Stimulated activated CD4-positive, alpha-beta T cell treated with anti-CD3 and anti-CD28 coated beads, Interleukin-4, amount 100 ng/mL, for 1 hour (primary cell): ENCODE measurements around the gene CROCC.
"Not testable (repeated sequence)": the region's sequence is repeated elsewhere in the genome, so short reads cannot be mapped to it uniquely, and the experiment has no call there.

Source experiments
- DNase-seq: peaks from one replicate; pipeline ENCODE4 v3.0.0-alpha.2; 2020

Gene CROCC

DNA sequence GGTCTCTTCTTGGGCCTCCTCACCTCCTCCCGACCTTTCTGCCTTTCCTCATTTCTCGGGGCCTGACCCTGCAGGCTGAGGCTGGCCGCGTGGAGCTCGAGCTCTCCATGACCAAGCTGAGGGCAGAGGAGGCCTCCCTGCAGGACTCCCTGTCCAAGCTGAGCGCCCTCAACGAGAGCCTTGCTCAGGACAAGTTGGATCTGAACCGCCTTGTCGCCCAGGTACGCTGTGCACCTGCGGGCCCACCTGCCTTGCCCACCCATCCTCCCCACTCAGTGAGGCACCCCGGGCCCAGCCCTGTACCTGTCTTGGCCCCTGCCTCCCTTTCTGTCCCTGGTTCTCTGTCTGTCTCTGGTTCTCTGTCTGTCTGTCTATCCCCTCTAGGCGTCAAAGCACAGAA lies 24.5 kb downstream of the CROCC start:
- DNase-seq: not testable (repeated sequence)

DNA sequence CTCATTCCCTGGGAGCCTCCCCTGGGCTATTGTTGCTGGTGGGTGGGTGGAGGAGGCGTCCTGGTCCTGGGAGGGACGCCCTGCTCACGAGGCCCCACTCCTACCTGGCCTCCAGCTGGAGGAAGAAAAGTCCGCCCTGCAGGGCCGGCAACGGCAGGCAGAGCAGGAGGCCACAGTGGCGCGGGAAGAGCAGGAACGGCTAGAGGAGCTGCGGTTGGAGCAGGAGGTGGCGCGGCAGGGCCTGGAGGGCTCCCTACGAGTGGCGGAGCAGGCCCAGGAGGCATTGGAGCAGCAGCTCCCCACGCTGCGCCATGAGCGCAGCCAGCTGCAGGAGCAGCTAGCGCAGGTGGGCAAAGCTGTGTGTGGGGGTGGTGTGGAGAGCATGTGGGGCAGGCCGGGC lies 24.9 kb downstream of the CROCC start:
- no peak for DNase-seq

DNA sequence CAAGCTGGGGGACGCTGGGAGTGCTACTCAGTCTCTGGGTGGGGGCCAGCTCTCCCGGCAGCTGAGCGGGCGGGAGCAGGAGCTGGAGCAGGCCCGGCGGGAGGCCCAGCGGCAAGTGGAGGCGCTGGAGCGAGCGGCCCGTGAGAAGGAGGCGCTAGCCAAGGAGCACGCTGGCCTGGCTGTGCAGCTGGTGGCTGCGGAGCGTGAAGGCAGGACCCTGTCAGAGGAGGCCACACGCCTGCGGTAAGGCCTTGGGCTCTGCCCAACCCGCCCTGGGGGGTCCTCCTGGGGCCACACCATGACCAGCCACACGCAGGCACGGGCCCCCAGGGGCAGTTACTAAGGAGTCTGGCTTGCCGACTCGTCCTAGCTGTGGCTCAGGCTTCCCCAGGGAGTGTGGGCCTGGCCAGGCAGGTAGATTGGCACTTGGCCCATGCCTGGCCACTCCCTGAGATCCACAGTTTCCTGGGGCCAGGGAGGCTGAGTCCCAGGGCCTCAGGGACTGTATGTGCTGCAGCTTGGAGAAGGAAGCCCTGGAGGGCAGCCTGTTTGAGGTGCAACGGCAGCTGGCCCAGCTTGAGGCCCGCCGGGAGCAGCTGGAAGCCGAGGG lies 26.7 kb downstream of the CROCC start:
- DNase-seq: not testable (repeated sequence)

DNA sequence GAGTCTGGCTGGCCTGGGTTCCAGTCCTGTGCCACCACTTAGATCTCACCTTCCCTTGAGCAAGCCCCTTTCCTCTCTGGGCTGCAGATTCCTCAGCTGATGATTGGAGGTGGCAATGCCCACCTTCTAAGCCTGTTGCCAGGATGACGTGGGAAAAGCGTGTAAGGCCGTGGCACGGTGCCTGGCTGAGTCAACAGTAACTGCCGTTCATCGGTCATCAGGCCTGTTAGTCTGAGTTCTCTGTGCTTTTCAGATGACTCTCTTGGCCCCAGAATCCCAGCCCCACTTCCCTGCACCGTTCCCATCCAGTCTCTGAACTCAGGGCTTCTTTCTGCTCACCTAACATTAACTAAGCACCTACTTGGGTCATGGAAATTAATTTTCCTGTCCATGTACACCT lies 27.3 kb downstream of the CROCC start:
- DNase-seq: not testable (repeated sequence)

GRCh38 chr1:16952376-16952775 lies 30.6 kb downstream of the CROCC start:
- not testable (repeated sequence) for DNase-seq

- DNase-seq: no peak
Measured at GRCh38 chr1:16954579-16954978, 32.8 kb downstream of the CROCC start.

DNA sequence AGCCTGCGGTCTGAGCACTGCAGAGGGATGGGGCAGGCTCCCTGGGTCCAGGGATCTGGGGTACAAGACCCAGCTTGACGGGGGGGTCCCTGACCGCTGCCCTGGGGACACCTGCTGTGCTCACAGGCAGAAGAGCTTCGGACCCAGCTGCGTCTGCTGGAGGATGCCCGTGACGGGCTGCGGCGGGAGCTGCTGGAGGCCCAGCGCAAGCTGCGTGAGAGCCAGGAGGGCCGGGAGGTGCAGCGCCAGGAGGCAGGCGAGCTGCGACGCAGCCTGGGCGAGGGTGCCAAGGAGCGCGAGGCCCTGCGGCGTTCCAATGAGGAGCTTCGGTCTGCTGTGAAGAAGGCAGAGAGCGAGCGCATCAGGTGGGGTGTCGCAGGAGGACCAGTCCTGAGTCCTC lies 33.5 kb downstream of the CROCC start:
- no peak for DNase-seq

GRCh38 chr1:16956775-16957174 lies 35.0 kb downstream of the CROCC start:
- no peak for DNase-seq

GRCh38 chr1:16957731-16958130 lies 36.0 kb downstream of the CROCC start:
- no peak for DNase-seq

GRCh38 chr1:16958475-16958874 lies 36.7 kb downstream of the CROCC start:
- no peak for DNase-seq

- DNase-seq: peak; percentile 82
Measured at GRCh38 chr1:16960560-16961296, 39.0 kb downstream of the CROCC start.

GRCh38 chr1:16961297-16962133 lies 39.8 kb downstream of the CROCC start:
- DNase-seq: no peak

DNA sequence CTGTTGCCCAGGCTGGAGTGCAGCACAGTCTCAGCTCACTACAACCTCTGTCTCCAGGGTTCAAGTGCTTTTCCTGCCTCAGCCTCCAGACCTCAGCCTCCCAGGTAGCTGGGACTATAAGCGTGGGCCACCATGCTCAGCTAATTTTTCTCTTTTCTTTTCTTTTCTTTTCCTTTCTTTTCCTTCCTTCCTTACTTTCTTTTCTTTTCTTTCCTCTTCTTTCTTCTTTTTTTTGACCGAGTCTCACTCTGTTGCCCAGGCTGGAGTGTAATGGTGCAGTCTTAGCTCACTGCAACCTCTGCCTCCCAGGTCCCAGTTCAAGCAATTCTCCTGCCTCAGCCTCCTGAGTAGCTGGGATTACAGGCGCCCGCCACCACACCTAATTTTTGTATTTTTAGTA lies 42.4 kb downstream of the CROCC start:
- not testable (repeated sequence) for DNase-seq

DNA sequence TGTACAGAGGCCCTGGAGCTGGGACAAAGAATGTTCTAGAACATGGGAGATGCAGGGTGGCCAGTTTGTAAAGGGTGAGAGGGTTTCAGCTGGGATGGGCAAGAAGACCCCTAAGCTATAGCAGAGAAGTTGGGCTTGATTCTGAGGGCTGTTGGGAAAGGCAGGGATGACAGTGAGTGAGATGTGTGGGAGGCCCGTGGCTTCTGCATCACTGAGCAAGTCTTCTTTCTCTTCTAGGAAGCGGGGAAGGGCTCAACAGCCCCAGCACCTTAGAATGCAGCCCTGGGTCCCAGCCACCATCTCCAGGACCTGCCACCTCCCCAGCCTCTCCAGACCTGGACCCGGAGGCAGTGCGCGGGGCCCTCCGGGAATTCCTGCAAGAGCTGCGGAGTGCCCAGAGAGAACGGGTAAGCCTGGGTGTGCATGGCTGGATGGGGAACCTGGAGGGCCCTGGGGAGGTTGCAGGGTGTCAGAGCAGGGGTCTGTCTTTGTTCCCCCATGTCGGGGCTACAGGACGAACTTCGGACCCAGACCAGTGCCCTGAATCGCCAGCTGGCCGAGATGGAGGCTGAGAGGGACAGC lies 43.8 kb downstream of the CROCC start:
- DNase-seq: no peak

- DNase-seq: no peak
Measured at GRCh38 chr1:16966282-16966681, 44.6 kb downstream of the CROCC start.

GRCh38 chr1:16967095-16967575 lies 45.4 kb downstream of the CROCC start:
- DNase-seq: no peak

GRCh38 chr1:16967962-16968361 lies 46.2 kb downstream of the CROCC start:
- no peak for DNase-seq

- no peak for DNase-seq
Measured at GRCh38 chr1:16968372-16968771, 46.6 kb downstream of the CROCC start.

DNA sequence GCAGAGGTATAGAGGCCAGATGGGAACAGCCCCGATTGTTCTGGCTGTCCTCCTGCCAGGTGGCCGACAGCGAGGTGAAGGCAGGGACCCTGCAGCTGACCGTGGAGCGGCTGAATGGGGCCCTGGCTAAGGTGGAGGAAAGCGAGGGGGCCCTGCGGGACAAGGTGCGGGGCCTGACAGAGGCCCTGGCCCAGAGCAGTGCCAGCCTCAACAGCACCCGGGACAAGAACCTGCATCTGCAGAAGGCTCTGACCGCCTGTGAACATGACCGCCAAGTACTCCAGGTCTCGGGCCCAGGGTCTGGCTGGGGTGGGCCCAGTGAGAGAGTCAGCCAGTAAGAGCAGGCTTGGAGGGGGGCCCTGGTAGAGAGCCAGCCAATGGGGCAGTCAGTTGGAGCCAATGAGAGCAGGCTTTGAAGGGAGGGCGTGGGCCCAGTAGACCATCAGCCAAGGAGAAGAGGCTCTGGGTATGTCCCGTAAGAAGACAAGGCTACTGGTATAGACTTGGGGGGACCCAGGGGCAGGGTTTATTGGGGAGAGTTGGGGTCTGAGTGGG lies 47.4 kb downstream of the CROCC start:
- no peak for DNase-seq

DNA sequence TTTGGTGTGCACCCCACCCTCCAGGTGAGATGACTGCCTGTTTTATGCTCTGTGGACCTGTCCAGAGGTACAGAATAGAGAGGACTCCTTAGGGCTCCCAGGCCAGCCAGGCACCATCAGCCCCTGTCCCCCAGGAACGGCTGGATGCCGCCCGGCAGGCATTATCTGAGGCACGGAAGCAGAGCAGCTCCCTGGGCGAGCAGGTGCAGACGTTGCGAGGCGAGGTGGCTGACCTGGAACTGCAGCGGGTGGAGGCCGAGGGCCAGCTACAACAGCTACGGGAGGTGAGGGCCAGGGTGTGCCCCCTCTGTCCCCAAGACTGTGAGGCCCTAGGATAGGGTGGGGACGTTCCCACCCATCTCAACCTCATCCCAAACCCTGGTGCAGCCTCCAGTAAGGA lies 47.9 kb downstream of the CROCC start:
- no peak for DNase-seq

GRCh38 chr1:16970132-16970910 lies 48.6 kb downstream of the CROCC start:
- no peak for DNase-seq
